Testis (tissue), 3 donors: ENCODE data around the gene ITGB4. TPM values are rescaled to one million over a fixed set of nuclear protein-coding genes. Genes with fewer than 3 reads are reported as not detected.

Experiments used
- DNase-seq: peaks from one replicate; pipeline ENCODE4 v3.0.0-alpha.2; 2019
- H3K27ac ChIP-seq, 2 donors: fragments of 200-600 bp; sonication (generic); one replicate each; pipeline ENCODE4 v1.5.1; 2019
- H3K27me3 ChIP-seq: fragments of 200-600 bp; sonication (generic); one replicate; pipeline ENCODE4 v1.5.1; 2019
- H3K36me3 ChIP-seq: fragments of 200-600 bp; sonication (generic); one replicate; pipeline ENCODE4 v1.5.1; 2017; ENCODE audit warnings: low read depth; ENCODE audit errors: missing control alignments
- H3K4me1 ChIP-seq: fragments of 200-600 bp; sonication (generic); one replicate; pipeline ENCODE4 v1.5.1; 2019
- H3K4me3 ChIP-seq, 2 donors: fragments of 200-600 bp; sonication (generic); one replicate each; pipeline ENCODE4 v1.5.1; 2017 to 2019
- H3K9me3 ChIP-seq: fragments of 200-600 bp; sonication (generic); one replicate; pipeline ENCODE4 v1.5.1; 2017
- CTCF ChIP-seq, 3 experiments: fragments of 450-650 bp in 2 of 3; fragments of 200-600 bp in 1 of 3; sonication (generic) in 1 of 3; IDR thresholded peaks; one replicate each; pipeline ENCODE4 v1.5.1; 2016 to 2019; ENCODE audit warnings: antibody characterized with exemption in 3 of 3, mild to moderate bottlenecking in 2 of 3, moderate library complexity in 1 of 3
- POLR2A ChIP-seq: fragments of 450-650 bp; IDR thresholded peaks from one replicate; pipeline ENCODE4 v1.6.1; 2017; ENCODE audit warnings: antibody characterized with exemption, mild to moderate bottlenecking, moderate library complexity
- WGBS, 2 donors: methylation state at CpG; one replicate each; pipeline ENCODE4 v1.1.5; 2018; 5-methylcytosine and 5-hydroxymethylcytosine counted together
- intact Hi-C: fragments of 100-400 bp; cut with DNase I; formaldehyde crosslinking; loops from one replicate; pipeline ENCODE4 v1.15.1; 2023; ENCODE audit warnings: low total_unique reads
- polyA plus RNA-seq: library from polyadenylated mRNA; stranded (reverse); fragments of 350-450 nt; fragmentation: Illumina TruSeq; extraction: RNeasy Lipid Tissue Mini Kit (QIAGEN cat#74804); gene quantifications from one replicate; pipeline ENCODE4 v1.2.3, GENCODE V29; 2014; ENCODE audit warnings: low read depth, low replicate concordance; ENCODE audit not compliant: insufficient read depth
- total RNA-seq, 2 donors: library from RNA; depleted of rRNA; stranded (reverse); fragments of >200 nt; gene quantifications; one replicate each; pipeline ENCODE4 v1.2.3, GENCODE V29; 2016

The ITGB4 gene
- total and polyA plus RNA-seq, 3 donors from 2014 or later: 7.6 to 16.4 (median 11.6) TPM

GRCh38 chr17:75793460-75793859, 72.2 kb downstream of the ITGB4 start:
- H3K27me3 ChIP-seq: no peaks in the 10 kb centered on the region
- H3K4me1 ChIP-seq: no peaks in the 10 kb centered on the region
- no peak for TF ChIP-seq CTCF (IDR thresholded peaks at IDR 0.05)
- no peak for TF ChIP-seq POLR2A
- WGBS, 2 donors: 71 to 76% methylated on average over 1 of the region's 1 CpG
- no peak for DNase-seq
- no peaks in the 10 kb centered on the region for H3K9me3 ChIP-seq
- no peaks in the 10 kb centered on the region for H3K36me3 ChIP-seq
- intact Hi-C loops: no loop called here
- H3K27ac ChIP-seq: no peak overlapping the region
- no peak overlapping the region for H3K4me3 ChIP-seq

GRCh38 chr17:75795820-75796607, 74.8 kb downstream of the ITGB4 start:
- H3K27ac ChIP-seq: no peak overlapping the region
- no peaks in the 10 kb centered on the region for H3K36me3 ChIP-seq
- no peaks in the 10 kb centered on the region for H3K4me1 ChIP-seq
- no peak for TF ChIP-seq POLR2A
- TF ChIP-seq CTCF (IDR thresholded peaks at IDR 0.05): no peak
- no peak overlapping the region for H3K4me3 ChIP-seq
- H3K27me3 ChIP-seq: no peaks in the 10 kb centered on the region
- no peaks in the 10 kb centered on the region for H3K9me3 ChIP-seq
- DNase-seq: no peak
- WGBS, 2 donors: 83 to 89% methylated on average over 8 of the region's 8 CpGs
- intact Hi-C loops: no loop called here

DNA sequence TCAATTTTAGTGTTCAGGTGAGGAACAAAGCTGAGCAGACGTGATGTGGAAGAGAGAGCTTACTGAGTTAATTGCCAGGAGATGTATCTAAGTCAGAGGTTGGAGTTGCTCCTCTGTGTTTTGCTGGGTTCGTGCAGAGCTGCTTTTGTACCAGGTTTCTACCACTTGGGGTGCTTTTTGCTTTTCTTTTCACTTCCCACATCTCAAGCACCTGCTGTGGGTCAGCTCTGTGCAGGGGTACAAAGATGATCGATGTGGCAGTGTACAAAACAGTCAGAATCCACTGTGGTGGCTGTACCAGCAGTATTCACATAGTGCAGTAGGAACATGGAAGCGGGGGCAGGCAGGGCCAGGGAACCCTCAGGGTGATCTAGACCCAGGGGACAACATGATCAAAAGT, 78.1 kb downstream of the ITGB4 start:
- WGBS, 2 donors: 81% methylated on average over 4 of the region's 4 CpGs
- Histone ChIP-seq H3K27ac (no peak overlapping the region), H3K4me3 (no peak overlapping the region), H3K36me3 (no peaks in the 10 kb centered on the region), H3K9me3 (no peaks in the 10 kb centered on the region), H3K4me1 (no peaks in the 10 kb centered on the region), H3K27me3 (no peaks in the 10 kb centered on the region)
- no peak for DNase-seq
- no peak for TF ChIP-seq POLR2A
- no peak for TF ChIP-seq CTCF (IDR thresholded peaks at IDR 0.05)
- intact Hi-C loops: no loop called here

- no peak for DNase-seq
- H3K27ac ChIP-seq: no peak overlapping the region
- no peaks in the 10 kb centered on the region for H3K27me3 ChIP-seq
- no peaks in the 10 kb centered on the region for H3K36me3 ChIP-seq
- H3K9me3 ChIP-seq: no peaks in the 10 kb centered on the region
- TF ChIP-seq CTCF (IDR thresholded peaks at IDR 0.05) (no peak), POLR2A (no peak)
- no peak overlapping the region for H3K4me3 ChIP-seq
- intact Hi-C loops: no loop called here
- WGBS, 2 donors: 93 to 100% methylated on average over 1 of the region's 1 CpG
- peaks cover 7% of the 10 kb centered on the region for H3K4me1 ChIP-seq
Measured at GRCh38 chr17:75803883-75804282, 82.6 kb downstream of the ITGB4 start.
